Activated CD8-positive, alpha-beta memory T cell treated with anti-CD3 and anti-CD28 coated beads, Interleukin-2, amount 50 U/mL, for 48 hours (primary cell): ENCODE measurements around the gene FTH1.

Experiments
- DNase-seq: peaks from one replicate; pipeline ENCODE4 v3.0.0-alpha.2; 2020

The FTH1 gene

GRCh38 chr11:61948505-61948904 is 18.9 kb downstream of the FTH1 start:
- DNase-seq: no peak

- peak; percentile 78 for DNase-seq
Measured at GRCh38 chr11:61947486-61948210, 19.8 kb downstream of the FTH1 start.

DNA sequence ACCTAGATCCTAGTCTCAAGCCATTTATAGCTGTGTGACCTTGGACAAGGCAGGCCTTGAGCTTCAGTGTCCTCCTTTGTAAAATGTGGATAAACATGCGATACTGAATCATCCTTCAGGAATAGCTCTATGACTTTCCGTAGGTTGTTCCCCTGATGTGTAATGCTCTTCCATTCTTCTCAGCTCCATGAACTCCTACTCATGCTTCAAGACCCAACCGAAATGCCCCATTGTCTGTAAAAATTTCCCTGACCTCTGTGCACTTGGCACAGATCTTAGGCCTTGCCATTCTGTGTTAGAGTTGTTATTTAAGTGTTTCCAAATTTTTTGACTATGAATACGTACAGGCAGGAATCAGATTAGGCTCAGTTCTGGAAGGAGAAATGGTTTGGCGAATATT is 20.5 kb downstream of the FTH1 start:
- DNase-seq: no peak

DNA sequence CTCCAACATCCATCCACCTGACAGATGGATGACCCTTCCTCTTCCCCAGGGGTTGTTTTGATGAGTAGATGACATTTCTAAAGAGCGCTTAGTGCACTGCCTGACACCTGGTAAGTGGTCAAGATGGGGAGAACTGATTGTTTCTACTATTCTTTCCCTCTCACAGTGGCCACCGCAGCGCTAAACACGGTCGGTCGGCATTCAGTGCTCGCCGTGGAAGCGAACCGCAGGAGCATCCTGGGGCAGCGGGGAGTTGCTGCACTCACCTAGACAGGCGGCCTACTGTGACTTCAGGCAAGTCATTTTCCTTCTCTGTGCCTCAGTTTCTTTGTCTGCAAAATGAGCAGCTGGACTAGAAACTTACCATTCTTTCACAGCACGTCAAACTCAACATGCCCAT is 22.2 kb downstream of the FTH1 start:
- no peak for DNase-seq

DNA sequence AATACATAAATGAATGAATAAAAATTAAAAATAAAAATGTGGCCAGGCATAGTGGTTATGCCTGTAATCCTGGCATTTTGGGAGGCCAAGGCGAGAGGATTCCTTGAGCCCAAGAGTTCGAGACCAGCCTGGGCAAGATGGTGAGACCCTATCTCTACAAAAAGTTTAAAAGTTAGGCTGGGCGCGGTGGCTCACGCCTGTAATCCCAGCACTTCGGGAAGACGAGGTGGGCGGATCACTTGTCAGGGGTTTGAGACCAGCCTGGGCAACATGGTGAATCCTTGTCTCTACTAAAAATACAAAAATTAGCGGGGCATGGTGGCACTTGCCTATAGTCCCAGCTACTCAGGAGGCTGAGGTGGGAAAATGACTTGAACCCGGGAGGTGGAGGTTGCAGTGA is 27.0 kb downstream of the FTH1 start:
- DNase-seq: no peak

DNA sequence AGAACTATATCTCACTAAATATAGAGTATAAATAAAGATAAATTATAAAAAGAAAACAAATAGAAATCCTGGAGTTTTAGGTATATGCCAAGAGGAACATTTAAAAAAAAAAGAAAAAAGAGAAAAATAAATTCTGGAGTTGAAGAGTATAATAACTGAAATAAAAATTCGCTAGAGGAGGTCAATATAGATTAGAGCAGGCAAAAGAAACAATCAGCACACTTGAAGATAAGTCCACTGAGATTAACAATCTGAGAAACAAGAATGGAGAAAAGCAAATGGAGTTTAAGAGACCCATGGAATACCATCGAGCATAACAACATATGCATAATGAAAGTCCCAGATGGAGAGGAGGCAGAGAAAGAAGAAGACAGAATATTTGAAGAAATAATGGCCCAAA is 31.6 kb downstream of the FTH1 start:
- no peak for DNase-seq

- DNase-seq: no peak
Measured at GRCh38 chr11:61930933-61931332, 36.5 kb downstream of the FTH1 start.

GRCh38 chr11:61928606-61929005 is 38.8 kb downstream of the FTH1 start:
- no peak for DNase-seq

- DNase-seq: no peak
Measured at GRCh38 chr11:61927501-61927900, 39.9 kb downstream of the FTH1 start.

GRCh38 chr11:61926235-61926634 is 41.2 kb downstream of the FTH1 start:
- no peak for DNase-seq

- no peak for DNase-seq
Measured at GRCh38 chr11:61925736-61926135, 41.7 kb downstream of the FTH1 start.

- no peak for DNase-seq
Measured at GRCh38 chr11:61924064-61924455, 43.4 kb downstream of the FTH1 start.

DNA sequence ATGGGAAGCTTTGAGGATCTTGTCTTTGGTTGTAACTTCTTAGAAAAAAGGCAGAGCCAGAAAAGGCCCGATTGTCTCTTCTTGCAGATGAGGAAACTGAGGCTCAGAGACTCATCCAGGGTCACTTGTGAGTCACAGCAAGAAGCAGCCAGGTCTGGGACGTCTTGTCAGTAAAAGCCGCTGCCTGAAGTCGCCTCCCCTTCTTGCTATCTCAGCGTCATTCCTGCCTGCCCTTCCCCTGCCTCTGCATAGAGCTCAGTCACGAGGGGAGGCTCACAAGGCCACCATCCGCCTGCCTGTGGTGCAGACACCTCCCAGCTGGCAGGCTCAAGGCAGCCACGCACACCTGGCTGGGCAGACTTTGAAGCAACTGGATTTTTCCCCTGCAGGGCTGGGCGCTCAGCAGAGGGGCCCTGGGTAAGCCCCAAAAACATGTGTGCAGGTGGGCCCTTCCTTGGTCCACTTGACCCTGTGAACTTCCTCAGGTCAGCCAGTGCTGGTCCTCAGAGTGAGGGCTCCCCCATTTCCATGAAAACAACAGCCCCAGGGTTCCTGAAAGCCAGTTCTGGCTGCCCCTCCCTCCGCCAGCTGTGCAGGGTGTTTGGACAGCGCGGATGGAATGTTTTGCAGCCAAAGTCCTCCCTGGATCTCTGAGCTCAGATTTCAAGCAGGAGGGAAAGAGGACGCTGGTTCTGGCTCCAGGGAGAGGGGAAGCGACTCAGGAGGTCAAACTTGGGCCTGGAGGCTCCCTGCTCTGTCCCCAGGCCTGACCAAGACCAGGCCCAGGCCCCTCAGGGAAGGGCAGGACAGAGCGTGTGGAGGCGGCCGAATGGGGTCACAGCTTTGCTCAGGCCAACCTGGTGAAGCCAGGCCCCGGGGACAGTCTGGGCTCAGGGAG is 44.0 kb downstream of the FTH1 start:
- no peak for DNase-seq

DNA sequence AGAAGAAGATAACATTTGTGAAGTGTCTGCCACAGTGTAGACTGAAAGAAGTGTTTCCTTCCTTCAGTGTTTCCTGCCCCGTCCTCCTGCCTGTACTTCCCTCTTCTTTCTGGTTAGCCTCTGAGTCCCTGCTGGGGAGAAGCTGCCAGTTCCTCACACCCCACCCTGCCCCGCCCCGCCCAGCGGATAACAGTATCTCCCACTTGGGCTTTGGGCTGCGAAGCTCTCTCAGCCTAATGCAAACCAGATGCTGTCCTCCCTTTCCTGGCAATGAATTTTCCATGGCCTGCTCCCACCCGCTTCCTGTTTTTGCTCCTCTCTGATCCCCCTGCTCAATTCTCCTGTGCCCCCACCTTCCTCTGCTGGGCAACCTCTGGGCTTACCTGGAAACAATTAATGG is 44.9 kb downstream of the FTH1 start:
- DNase-seq: no peak

DNA sequence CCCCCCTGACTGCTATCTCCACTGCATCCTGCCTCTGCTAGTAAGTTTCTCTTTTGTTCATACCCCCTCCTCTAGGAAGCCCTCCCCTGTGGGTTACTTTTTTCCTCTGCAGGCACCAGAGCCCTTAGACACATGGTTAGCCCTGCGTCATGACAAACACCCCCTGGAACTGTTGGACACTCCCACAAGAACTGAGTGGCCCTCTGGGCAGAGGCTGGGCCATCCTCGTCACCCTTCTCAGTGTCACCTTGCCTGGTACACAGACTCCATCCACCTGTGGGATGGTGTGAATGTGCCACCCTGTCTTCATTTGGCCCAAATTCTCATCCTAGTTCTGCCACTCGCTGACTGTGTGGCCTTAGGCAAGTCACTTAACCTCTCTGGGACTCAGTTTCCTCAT is 46.0 kb downstream of the FTH1 start:
- no peak for DNase-seq

DNA sequence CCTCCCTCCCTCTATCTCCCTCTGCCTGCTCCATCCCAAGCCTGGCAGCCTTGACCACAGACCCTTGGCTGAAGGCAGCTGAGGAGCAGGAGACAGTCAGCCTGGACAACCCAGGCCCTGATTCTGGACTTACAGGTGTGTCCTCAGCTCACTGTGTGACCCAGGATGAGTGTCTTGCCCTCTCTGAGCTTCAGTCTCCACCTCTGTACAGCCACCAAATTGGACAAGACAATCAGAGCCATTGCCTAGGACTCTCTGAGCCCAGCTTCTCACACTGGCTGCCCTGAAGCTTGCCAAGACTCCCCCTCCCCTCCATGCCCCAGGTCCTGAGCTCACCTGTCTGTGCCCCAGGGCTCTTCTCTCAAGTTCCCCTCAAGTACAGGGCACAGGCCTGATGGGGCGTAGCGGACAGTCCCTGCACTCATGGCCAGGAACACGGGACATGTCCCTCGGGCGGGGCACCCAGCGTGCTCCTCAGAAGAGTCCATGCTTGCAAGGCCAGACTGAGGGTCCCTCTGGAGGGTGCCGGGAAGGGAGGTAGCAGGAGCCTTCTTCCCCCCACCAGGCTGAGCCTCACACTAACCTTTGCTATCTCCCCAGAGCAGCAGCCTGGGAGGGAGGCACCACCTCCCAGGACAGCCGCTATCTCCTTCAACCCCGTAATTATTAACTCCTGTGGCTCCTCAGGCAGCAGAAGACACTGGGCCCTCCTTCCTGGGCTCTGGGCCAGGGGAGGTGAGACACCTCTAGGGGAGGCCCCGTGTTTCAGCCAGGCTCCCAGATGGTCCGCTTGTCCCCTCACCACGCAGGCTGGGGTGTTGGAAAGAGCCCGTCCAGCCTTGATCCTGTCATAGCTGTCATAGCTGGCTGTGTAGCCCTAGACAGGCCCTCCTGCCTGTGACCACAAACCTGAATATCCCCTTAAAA is 47.5 kb downstream of the FTH1 start:
- DNase-seq: no peak

DNA sequence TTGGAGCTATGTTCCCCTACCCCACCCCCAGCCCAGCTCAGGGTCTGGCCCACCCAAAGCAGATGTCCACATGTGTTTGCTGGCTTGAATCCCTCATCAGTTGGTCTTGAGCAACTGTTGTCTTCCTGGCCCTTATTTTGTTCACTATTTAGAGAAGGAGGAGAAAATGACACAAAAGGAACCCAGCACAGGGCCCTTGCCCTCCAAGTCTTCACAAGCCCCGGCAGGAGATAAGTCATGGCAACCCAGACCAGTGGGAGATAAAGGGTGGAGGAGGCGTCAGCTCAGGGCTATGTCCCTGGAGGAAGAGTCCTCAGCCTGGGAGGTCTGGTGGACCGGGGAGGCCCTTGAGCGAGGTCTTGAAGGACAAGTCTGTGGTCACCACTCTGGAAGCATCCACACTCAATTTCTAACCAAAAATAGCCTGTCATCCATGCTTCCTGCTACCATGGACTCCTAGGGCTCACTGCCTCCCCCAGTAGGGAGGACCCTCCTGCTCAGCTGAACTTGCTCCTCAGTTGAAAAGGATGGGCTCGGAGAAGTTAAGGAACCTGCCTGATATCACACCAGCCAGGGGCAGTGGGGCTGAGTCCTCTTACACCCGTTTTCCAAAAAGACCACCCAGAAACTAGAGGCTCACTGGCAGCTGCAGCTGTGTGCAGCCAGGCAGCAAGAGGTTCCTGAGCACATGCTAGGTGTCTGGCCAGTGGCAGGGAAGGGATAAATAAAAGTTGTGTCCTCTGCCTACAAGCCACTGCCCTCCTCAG is 48.3 kb downstream of the FTH1 start:
- DNase-seq: no peak

DNA sequence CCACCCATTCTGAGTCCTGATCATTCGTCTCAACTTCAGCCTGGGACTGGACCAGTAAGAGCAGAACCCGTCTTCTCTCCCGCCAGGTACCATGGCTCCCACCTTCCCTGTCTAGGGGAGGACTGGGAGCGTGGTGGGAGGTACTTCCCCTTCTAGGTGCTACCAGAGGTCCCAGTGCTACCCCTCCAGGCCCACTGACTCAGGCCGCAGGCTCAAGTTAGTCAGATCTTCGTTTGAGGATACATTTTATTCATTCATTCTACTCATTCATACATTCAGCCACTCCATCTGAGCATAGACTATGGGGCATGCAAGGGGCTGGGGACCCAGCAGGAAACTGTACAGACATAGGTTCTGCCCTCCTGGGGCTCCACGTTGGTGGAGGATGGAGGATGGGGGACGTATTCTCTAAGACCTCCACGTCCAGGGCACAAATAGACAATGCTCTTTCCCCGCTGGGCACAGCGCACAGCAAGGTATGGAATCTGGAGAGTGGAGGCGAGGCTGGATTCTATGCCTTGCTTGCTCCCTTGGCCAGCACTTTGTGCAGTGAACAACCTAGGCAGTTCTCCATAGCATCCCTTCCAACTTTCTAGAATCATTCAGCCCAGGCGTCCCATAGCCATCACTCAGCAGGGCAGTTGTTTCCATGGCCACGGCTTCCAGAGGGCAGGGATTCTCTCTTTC is 49.0 kb downstream of the FTH1 start:
- no peak for DNase-seq

- DNase-seq: peak; percentile 56
Measured at GRCh38 chr11:61917334-61918109, 49.9 kb downstream of the FTH1 start, which contains the start of gene RAB3IL1. Gene RAB3IL1, minus strand, starts transcription at chr11:61917566. Its CDS starts 199 bp downstream, at chr11:61917367.

- DNase-seq: peak; percentile 47
Measured at GRCh38 chr11:61916737-61917333, 50.6 kb downstream of the FTH1 start.
